ENCODE measurements around the gene ECHS1.

GRCh38 chr10:133377818-133378250, 4.7 kb upstream of the ECHS1 start:
- TF ChIP-seq CREB1 (IDR thresholded peaks at IDR 0.05; ENCODE audit: low read depth) (no peak), TCF7 (IDR thresholded peaks at IDR 0.05; ENCODE audit: borderline replicate concordance) (no peak), NRF1 (conservative IDR thresholded peaks at IDR 0.05; ENCODE audit: low read depth, low read length) (no peak)

Measured in GM12878 (cell line).